SKM-1 treated with dmso at 0.1 percent for 144 hours (cell line): ENCODE data around the gene MAP6D1.
A peak's percentile ranks its signal among the peaks of the same experiment; 100 is the strongest.

Source experiments
- DNase-seq: peaks from one replicate; lab custom pipeline; 2025; ENCODE audit not compliant: unreplicated experiment; lab: John Stamatoyannopoulos, UW

The MAP6D1 gene

DNA sequence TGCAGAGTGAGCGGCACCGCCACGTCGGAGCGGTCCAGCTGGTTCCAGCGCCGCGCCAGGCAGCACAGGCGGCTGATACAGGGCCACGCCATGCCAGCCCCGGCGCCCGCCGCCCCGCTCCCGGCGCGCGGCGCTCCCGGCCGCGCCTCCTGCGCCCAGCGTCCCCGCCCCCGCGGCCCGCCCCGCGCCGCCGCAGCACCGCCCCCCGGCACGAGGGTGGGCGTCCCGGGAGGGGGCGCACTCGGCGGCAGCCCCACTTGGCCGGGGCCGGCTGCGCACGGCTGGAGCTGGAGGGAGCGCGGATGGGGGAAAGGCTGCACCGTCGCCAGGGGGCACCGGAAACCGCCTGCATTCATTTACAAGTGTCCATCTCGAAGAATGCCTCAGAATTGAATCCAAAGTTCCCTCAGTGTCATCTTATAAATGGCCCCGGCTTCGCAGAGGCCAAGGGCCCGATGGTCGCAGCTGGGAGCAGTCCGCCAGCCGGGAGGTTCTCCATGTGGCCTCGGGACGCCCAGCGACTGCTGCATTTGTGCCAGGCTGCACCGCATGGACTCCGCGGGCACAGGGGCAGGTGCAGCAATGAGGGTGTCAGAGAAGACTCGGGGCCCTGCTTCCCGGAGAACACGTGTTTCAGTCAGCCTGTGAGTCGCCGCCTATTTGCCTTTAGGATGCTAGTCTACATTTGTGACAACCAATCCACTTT, at the start of gene MAP6D1:
TSS of gene MAP6D1 (minus strand) at position 122 of the 706 bp plus-strand sequence. CDS start at position 92, 30 bp downstream.
- DNase-seq = peak; percentile 41

- no peak for DNase-seq
Measured at GRCh38 chr3:183873914-183874313, 48.5 kb upstream of the MAP6D1 start.

- no peak for DNase-seq
Measured at GRCh38 chr3:183871541-183871940, 46.2 kb upstream of the MAP6D1 start.

- DNase-seq = no peak
Measured at GRCh38 chr3:183870563-183870962, 45.2 kb upstream of the MAP6D1 start.

- DNase-seq = peak; percentile 92
Measured at GRCh38 chr3:183868796-183869195, 43.4 kb upstream of the MAP6D1 start.

DNA sequence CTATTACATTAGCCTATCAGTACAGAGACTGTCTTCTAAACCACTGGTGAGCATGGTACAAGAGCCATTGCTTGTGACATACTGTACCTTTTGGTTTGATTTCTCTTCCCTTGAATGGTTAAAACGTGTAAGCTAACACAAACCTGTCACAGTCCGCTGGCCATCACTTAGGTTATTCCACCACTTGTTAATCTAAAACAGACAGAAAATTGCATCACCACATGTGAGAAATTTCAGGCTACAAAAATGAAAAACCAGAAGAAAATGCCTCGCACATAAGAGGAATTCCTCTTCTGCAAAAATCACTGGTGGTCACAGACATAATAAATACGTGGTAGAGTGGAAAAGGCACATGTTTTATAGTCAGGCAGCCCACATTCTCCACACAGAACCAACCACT, 37.2 kb upstream of the MAP6D1 start:
- DNase-seq = no peak

GRCh38 chr3:183857863-183858262, 32.5 kb upstream of the MAP6D1 start:
- DNase-seq = no peak

DNA sequence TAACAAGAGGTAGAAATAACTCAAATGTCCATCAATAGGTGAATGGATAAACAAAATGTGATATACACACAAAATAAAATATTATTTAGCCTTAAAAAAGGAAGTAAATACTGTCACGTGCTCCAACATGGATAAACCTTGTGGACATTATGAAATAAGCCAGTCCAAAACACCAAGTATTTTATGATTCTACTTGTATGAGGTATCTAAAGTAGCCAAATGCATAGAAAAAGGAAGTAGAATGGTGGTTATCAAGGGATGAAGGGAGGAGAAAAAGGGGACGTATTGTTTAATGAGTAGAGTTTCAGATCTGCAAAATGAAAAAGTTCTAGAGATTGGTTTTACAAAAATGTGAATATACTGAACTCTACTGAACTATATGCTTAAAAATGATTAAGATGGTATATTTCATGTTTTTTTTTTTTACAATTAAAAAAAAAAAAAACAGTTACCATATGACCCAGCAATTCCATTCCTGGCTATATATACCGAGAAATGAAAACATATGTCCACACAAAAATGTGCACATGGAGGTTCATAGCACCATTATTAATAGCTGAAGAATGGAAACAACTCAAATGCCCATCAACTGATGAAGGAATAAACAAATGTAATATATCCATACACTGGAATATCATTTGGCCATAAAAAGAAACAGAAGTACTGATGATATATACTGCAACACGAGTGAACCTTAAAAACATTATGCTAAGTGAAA, 29.1 kb upstream of the MAP6D1 start:
- DNase-seq = no peak

GRCh38 chr3:183845608-183846288, 20.4 kb upstream of the MAP6D1 start:
- peak; percentile 28 for DNase-seq

DNA sequence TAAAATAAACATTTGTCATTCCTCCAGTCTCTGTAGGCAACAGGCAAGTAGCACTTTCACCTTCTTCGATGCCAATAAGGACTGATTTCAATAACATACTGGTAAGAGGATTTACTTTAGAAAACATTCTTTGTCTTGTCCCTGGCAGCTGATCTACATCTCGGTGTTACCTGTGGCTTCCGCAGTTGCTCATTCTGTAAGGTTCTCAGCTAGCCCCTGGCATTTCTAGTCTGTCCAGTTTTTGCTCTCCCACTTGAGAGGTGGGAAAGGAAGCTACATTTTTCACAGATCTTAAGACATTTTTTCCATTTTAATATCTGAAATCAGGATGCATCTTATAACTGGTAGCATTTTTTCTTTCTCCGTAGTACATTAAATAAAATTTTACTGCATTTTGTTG, 19.7 kb upstream of the MAP6D1 start:
- no peak for DNase-seq

DNA sequence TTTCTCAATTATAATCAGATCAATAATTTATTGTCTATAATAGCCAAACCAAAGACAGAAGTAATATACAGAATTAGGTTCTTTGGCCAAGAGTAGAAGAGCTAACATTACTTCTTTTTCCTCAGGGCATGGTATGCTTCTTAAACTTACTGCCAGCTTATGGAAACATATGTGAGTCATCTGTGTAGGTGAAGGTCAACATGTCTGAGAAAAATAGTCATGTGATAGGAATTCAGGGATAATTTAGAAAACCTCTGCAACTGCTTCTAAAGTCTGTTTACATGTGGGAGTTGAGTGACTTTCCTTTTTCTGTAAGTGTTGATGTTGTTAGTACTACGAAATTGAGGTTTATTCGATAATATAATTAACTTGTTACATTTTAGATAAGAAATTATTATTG, 19.2 kb upstream of the MAP6D1 start:
- no peak for DNase-seq

DNA sequence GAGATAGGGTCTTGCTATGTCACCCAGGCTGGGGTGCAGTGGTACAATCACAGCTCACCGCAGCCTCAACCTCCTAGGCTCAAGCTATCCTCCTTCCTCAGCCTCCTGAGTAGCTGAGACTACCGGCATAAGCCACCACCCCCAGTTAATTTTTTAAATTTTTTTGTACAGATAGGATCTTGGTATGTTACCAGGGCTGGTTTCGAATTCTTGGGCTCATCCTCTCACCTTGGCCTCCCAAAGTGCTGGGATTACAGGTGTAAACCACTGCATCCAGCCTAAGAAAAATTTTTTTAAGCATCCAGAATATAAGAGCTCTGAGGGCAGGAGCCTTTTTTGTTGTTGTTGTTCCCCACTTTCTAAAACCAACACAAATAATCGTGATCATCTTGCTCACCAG, 14.4 kb upstream of the MAP6D1 start:
- DNase-seq = no peak

- no peak for DNase-seq
Measured at GRCh38 chr3:183837894-183838293, 12.5 kb upstream of the MAP6D1 start.

- DNase-seq = no peak
Measured at GRCh38 chr3:183837390-183837789, 12.0 kb upstream of the MAP6D1 start.

- DNase-seq = no peak
Measured at GRCh38 chr3:183833516-183833915, 8.1 kb upstream of the MAP6D1 start.

GRCh38 chr3:183830187-183830586, 4.8 kb upstream of the MAP6D1 start:
- no peak for DNase-seq

- no peak for DNase-seq
Measured at GRCh38 chr3:183829466-183829865, 4.1 kb upstream of the MAP6D1 start.

GRCh38 chr3:183828538-183828870, 3.1 kb upstream of the MAP6D1 start:
- no peak for DNase-seq

GRCh38 chr3:183827809-183828537, 2.6 kb upstream of the MAP6D1 start:
- no peak for DNase-seq

- no peak for DNase-seq
Measured at GRCh38 chr3:183826448-183827250, 1.3 kb upstream of the MAP6D1 start.
